Mesodermal cell (in vitro differentiated cells): ENCODE data around the gene PLPP1.

Experiments used
- H3K27ac ChIP-seq: 2 replicates; pipeline ENCODE4 v1.7.0; 2013; ENCODE audit warnings: mild to moderate bottlenecking, low read depth, low read length, moderate library complexity; ENCODE audit not compliant: severe bottlenecking
- H3K36me3 ChIP-seq: 2 replicates; pipeline ENCODE4 v1.7.1; 2013; ENCODE audit warnings: mild to moderate bottlenecking, low read length, moderate library complexity; ENCODE audit not compliant: control insufficient read depth, insufficient read depth
- H3K4me1 ChIP-seq: one replicate; pipeline ENCODE4 v1.7.1; 2013; ENCODE audit warnings: mild to moderate bottlenecking, low read length; ENCODE audit not compliant: insufficient read depth, control insufficient read depth, poor library complexity, severe bottlenecking
- H3K4me3 ChIP-seq: 2 replicates; pipeline ENCODE4 v1.7.0; 2013; ENCODE audit warnings: low read length, control low read depth, mild to moderate bottlenecking; ENCODE audit not compliant: insufficient read depth, poor library complexity, severe bottlenecking; ENCODE audit errors: extremely low read depth
- H3K9me3 ChIP-seq: 2 replicates; pipeline ENCODE4 v1.7.1; 2013; ENCODE audit warnings: mild to moderate bottlenecking, low read length, moderate library complexity; ENCODE audit not compliant: control insufficient read depth
- WGBS, 2 experiments: methylation state at CpG; one replicate each; pipeline ENCODE4 v1.1.5; 2013; ENCODE audit warnings: missing lambda C conversion rate in 2 of 2; ENCODE audit not compliant: insufficient coverage in 2 of 2; 5-methylcytosine and 5-hydroxymethylcytosine counted together

The PLPP1 gene

DNA sequence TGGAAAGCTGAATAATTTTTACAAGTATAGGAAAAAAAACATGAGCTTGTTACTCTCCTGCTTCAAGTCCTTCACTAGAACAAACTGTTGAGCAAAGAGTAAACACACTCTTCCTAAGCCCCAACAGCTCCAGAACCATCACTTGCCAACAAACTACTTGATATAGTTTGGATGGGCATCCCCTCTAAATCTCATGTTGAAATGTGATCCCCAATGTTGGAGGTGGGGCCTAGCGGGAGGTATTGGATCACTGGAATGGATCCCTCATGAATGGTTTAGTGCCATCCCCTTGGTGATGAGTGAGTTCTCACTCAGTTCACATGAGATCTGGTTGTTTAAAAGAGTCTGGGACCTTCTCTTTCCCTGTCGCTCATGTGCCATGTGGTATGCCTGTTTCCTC, 82.8 kb downstream of the PLPP1 start:
- H3K36me3 ChIP-seq, result no peaks in the 10 kb centered on the region
- H3K4me3 ChIP-seq, result no peak overlapping the region
- no peaks in the 10 kb centered on the region for H3K9me3 ChIP-seq
- WGBS, 2 experiments, result 96% methylated on average over 2 of the region's 2 CpGs; no CpG with 5 or more reads in 1 of the 2 experiments
- H3K4me1 ChIP-seq, result no peaks in the 10 kb centered on the region
- no peak overlapping the region for H3K27ac ChIP-seq

DNA sequence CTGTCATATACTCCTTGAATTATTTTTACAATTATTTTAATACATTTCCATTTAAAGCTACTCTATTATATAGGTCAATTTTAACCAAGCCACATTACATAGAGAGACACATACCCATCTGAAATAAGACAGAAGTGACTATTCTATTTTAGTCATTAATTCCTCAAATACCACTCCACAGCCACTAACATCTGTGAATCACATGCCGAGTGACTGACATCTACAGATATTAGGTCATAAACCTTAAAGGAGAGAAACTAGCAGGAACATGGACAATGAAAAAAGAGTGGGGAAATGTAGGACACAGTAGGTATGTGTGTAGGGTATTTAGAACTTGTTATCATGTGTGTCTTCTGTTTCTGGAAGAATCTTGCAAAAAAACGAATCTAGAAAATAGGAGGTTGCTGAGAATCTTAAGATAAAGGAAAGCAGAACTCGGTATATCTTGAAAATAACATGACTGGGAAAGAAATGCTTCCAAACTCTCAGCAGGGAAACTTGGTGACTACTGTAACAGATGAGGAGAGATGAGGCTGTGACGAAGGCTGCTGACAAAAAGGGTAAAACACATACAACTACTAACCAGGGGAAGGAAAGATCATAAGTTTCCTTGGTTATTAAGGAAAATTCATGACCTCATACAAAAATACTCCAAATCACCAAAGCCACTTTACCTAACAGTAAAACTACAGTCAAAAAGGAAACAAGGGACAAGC, 84.6 kb downstream of the PLPP1 start:
- H3K27ac ChIP-seq, result no peak overlapping the region
- 83 to 96% methylated on average over 2 to 3 of the region's 4 CpGs for WGBS, 2 experiments
- no peaks in the 10 kb centered on the region for H3K36me3 ChIP-seq
- H3K4me1 ChIP-seq, result no peaks in the 10 kb centered on the region
- H3K4me3 ChIP-seq, result no peak overlapping the region
- H3K9me3 ChIP-seq, result no peaks in the 10 kb centered on the region

DNA sequence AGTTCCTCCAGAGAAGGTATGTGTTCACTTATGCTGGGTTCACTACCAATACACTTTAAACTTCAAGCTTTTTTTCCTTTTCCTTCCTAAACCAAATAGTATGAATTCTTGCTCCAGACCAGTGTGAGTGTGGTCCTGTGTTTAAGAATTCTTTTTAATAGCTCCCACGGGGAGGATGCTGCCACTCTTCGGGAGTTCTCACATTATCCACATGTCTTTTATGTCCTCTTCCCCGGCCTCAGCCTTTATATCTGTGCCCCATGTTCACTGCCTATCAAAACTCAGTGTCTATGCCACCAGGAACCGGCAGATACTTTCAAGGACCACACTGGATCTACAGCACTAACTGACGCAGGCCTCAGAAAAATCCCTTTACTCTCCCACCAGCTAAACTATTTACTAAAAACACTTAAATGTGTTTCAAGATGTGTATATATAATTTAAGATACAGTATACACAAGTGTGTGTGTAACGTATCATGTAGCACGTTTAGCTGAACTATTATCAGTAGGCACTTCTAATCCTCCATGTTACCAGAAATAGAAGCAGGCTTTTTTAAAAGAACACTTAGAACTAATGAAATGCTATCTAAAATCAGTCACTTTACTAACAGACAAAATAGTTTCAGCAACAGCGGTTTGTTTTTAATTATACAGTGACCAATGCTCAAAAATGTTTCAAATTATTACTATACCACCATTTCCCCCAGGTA, 88.0 kb downstream of the PLPP1 start:
- no peaks in the 10 kb centered on the region for H3K9me3 ChIP-seq
- no peak overlapping the region for H3K27ac ChIP-seq
- WGBS, 2 experiments, result 81 to 94% methylated on average over 4 to 5 of the region's 8 CpGs
- no peaks in the 10 kb centered on the region for H3K4me1 ChIP-seq
- H3K4me3 ChIP-seq, result no peak overlapping the region
- H3K36me3 ChIP-seq, result no peaks in the 10 kb centered on the region

DNA sequence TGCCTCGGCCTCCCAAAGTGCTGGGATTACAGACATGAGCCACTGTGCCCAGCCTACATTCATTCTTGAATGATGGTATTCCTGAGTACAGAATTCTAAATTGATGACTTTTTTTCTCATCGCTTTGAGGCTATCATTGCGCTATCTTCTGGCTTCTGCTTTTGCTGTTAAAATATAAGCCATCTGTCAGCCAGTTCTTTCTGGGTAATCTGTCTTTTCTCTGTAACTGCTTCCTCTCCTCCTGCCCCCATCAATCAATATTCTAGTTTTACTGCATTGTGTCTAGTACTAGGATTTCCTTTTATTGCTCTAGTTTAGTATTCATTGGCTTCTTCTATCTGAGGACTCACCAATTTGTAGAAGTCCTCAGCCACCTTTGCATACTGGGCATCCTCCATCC, 89.0 kb downstream of the PLPP1 start:
- no peak overlapping the region for H3K27ac ChIP-seq
- H3K4me3 ChIP-seq, result no peak overlapping the region
- H3K36me3 ChIP-seq, result no peaks in the 10 kb centered on the region
- WGBS, 2 experiments, result 95 to 96% methylated on average over 3 of the region's 3 CpGs
- H3K4me1 ChIP-seq, result no peaks in the 10 kb centered on the region
- no peaks in the 10 kb centered on the region for H3K9me3 ChIP-seq

DNA sequence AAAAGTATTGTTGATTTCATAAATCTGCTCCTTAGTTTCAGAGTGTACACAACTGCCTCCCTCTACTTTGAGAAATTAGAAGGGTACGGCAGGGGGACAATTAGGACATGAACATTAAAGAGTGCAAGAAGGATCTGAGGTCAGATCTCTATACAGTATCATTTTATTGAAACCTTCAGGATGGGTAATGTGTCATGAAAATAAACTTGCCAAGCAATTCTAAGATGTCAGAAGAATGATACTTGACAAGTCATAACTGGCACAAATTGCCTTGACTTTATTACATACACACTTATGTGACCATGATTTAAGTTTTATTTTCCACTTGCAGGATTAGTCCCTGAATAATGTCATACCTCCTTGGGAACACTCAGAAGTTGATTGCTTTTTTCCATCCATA, 92.8 kb downstream of the PLPP1 start:
- Histone ChIP-seq H3K9me3 (no peaks in the 10 kb centered on the region), H3K4me1 (peaks cover 25% of the 10 kb centered on the region), H3K27ac (no peak overlapping the region), H3K4me3 (no peak overlapping the region), H3K36me3 (peaks cover 13% of the 10 kb centered on the region)
- no CpG with 5 or more reads among the region's 1 CpG for WGBS, 2 experiments

DNA sequence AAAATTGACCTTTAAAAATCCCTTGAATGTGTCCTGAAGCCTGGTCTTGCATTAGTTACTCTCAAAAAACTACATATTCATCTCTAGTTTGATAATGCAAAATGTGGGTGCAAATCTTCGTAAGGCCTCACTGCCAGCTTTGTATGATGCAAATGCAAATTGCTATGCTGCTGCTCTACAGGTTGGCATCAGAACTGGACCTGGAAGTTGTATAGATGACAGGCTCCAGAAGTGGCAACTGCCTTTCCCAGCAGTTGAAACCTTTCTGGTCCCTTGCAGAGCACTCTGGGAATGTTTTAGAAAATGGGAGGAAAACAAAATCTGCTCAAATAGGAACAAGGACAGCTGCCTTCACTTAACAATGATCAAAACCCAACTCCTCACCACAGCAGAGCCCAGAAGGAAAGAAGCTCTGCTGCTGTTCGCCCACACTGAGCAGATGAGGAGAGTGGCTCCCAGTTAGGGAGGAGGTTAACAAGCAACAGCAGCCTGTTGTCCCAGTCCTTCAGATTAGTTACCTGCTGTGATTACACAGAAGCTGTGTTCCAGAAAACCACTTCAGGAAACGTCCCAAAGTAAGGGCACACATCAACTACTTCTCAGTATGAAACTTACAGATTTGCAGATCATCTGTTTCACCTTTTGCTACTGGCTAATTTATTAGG, 93.5 kb downstream of the PLPP1 start:
- WGBS, 2 experiments, result 66 to 80% methylated on average over 2 of the region's 3 CpGs
- Histone ChIP-seq H3K4me3 (no peak overlapping the region), H3K36me3 (peaks cover 16% of the 10 kb centered on the region), H3K27ac (no peak overlapping the region), H3K9me3 (no peaks in the 10 kb centered on the region), H3K4me1 (peaks cover 25% of the 10 kb centered on the region)

DNA sequence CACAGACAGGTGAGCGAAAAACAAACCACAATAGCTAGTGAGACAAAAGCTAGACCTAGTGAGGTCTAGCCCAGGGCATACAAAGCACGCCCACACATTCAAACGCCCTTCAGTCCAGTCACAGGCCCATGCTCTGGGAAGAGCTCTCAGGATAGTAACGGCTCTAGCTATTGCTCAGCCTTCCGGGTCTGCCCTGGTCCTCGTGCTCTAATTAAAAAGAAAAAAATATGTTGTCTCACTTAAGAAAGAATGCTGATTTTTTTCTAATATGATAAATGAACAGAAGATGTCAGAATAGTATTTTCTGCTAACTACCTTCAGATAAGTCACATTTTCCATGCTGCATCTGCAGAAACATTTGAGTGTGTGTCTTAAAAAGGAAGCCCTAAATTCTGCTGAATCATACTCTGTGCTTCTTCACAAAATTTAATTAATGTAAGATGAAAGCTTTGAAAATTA, 94.5 kb downstream of the PLPP1 start:
- Histone ChIP-seq H3K36me3 (peaks cover 21% of the 10 kb centered on the region), H3K4me3 (no peak overlapping the region), H3K9me3 (no peaks in the 10 kb centered on the region), H3K27ac (peak overlapping the region; percentile 91), H3K4me1 (peaks cover 25% of the 10 kb centered on the region)
- 90 to 91% methylated on average over 3 of the region's 6 CpGs for WGBS, 2 experiments

DNA sequence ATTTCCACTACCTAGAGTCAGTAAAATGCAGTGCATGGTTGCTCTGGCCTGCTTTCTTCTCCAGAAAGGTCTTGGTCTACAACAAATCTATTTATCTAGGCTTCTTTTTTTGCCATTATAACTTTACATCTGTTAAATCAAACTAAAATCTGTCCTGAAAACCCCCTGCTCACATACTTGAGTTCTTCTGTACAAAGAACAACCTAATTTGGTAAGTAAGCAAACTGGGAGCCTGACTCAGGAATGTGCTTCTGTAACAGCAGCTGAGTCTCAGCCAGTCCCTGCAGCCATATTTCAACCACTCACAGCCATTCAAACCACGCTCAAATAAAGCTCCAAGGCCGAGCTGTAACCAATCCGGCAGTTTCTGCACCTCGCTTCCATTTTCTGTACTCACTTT, 95.8 kb downstream of the PLPP1 start:
- peak overlapping the region; percentile 91 for H3K27ac ChIP-seq
- no peak overlapping the region for H3K4me3 ChIP-seq
- 85 to 97% methylated on average over 4 of the region's 4 CpGs for WGBS, 2 experiments
- H3K4me1 ChIP-seq, result peaks cover 25% of the 10 kb centered on the region
- H3K9me3 ChIP-seq, result no peaks in the 10 kb centered on the region
- peaks cover 29% of the 10 kb centered on the region for H3K36me3 ChIP-seq

DNA sequence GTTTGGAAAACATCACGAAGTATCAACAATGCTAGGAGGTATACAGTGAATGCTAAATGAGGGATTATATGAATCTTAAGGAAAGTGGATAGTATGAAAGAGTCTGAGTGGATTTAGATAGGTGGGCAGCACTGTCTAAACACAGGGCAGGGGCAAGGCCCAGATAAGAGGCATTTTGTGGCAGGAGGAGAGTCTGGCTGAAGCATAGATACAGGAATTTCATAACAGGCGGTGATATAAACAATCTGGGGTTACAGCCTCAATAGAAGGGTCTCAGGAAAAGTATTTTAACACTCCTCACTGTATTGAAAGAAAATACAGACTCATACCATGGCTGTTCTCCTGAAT, 96.9 kb downstream of the PLPP1 start:
- Histone ChIP-seq H3K4me3 (no peak overlapping the region), H3K9me3 (peaks cover 3% of the 10 kb centered on the region), H3K36me3 (peaks cover 32% of the 10 kb centered on the region), H3K4me1 (peaks cover 25% of the 10 kb centered on the region), H3K27ac (peak overlapping the region; percentile 91)
- WGBS, 2 experiments, result 90 to 100% methylated on average over 2 of the region's 2 CpGs

DNA sequence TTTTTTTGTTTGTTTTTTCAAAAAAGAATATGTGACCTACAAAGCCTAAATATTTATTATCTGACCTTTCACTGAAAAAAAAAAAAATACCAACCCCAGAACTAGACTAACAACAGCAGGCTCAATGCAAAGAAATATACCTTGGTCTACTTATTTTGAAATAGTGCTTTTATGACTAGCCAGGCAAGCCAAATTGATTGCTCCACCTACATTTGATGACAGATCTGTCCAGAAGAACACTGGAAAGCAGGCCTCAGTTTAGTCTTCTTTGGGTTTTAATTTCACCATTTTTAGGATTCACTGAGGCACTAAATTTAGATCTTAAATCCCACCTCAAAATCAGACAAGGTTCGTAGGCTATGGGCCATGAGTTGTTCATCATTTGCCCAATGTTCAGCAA, 97.3 kb downstream of the PLPP1 start:
- WGBS, 2 experiments, result no CpG with 5 or more reads among the region's 1 CpG
- peaks cover 36% of the 10 kb centered on the region for H3K36me3 ChIP-seq
- peaks cover 25% of the 10 kb centered on the region for H3K4me1 ChIP-seq
- no peak overlapping the region for H3K4me3 ChIP-seq
- H3K9me3 ChIP-seq, result peaks cover 5% of the 10 kb centered on the region
- peak overlapping the region; percentile 91 for H3K27ac ChIP-seq
